HepG2 (cell line): Measurements from ENCODE around the gene ZNF101. TPM values are rescaled to one million over a fixed set of nuclear protein-coding genes. Genes with fewer than 3 reads are reported as not detected.

Experiments used
- ATAC-seq: fragments of 200-7000 bp; cut with Tn5 transposase; 3 replicates; pipeline ENCODE4 v1.9.1; 2020; ENCODE audit warnings: mild to moderate bottlenecking, moderate library complexity
- BruUV-seq: library from RNA; stranded (reverse); fragments of 400-500 nt; replicated peaks from 2 replicates; lab custom pipeline; 2021; lab: Mats Ljungman, UMichigan
- CTCF ChIA-PET: fragments of 300-600 bp; formaldehyde crosslinking; extraction: SDS; loops from one replicate; lab custom pipeline; 2021; ENCODE audit warnings: low total read pairs, inconsistent platforms, low intra/inter-chr PET ratio; lab: Yijun Ruan, JAX
- POLR2A ChIA-PET: fragments of 350-600 bp; sonication (Branson Sonifier 250); formaldehyde crosslinking; loops from one replicate; lab custom pipeline; 2020; ENCODE audit warnings: antibody characterized with exemption, inconsistent platforms; lab: Yijun Ruan, JAX
- DNase-seq: peaks from one replicate; pipeline ENCODE4 v3.0.0-alpha.2; 2015; ENCODE audit warnings: low spot score
- FAIRE-seq: peaks from 3 replicates; lab custom pipeline; 2011; peaks lifted over from hg19 to GRCh38; lab: Jason Lieb, UNC
- H2AFZ ChIP-seq: one replicate; pipeline ENCODE4 v1.6.1; 2011; ENCODE audit warnings: low read length, inconsistent platforms
- H3K27ac ChIP-seq: fragments of 300-600 bp; 3 replicates; pipeline ENCODE4 v1.8.0; 2011; ENCODE audit warnings: mixed run types, mild to moderate bottlenecking, mixed read lengths, low read length, inconsistent platforms; ENCODE audit not compliant: insufficient read depth; ENCODE audit errors: extremely low read length
- H3K27me3 ChIP-seq, 2 experiments: fragments of 200-600 bp in 1 of 2; 2 replicates in 1 of 2; 3 replicates in 1 of 2; pipeline versions ENCODE4 v1.6.0 to v1.8.0; 2011; ENCODE audit warnings: low read length in 2 of 2, mild to moderate bottlenecking in 2 of 2, moderate library complexity in 2 of 2, inconsistent platforms in 1 of 2; ENCODE audit not compliant: insufficient read depth in 2 of 2, control insufficient read depth in 1 of 2
- H3K36me3 ChIP-seq, 2 experiments: fragments of 200-600 bp in 1 of 2; replicated peaks in 1 of 2; 2 replicates in 1 of 2; 3 replicates in 1 of 2; pipeline versions ENCODE4 v1.5.1 to v1.8.0; 2011; ENCODE audit warnings: low read length in 2 of 2, inconsistent platforms in 1 of 2; ENCODE audit not compliant: insufficient read depth in 2 of 2, control insufficient read depth in 1 of 2
- H3K4me1 ChIP-seq: 2 replicates; pipeline ENCODE4 v1.5.1; 2012; ENCODE audit warnings: low read length, inconsistent platforms; ENCODE audit not compliant: insufficient read depth
- H3K4me2 ChIP-seq: 2 replicates; pipeline ENCODE4 v1.6.0; 2011; ENCODE audit warnings: low read depth, low read length, inconsistent platforms
- H3K4me3 ChIP-seq, 3 experiments: fragments of 200-600 bp in 1 of 3; sonication (generic), shearing (Covaris generic) in 1 of 3; replicated peaks in 1 of 3; 2 replicates each; pipeline ENCODE4 v1.5.1; 2011 to 2016; ENCODE audit warnings: low read length in 3 of 3, inconsistent platforms in 2 of 3, low read depth in 2 of 3, mild to moderate bottlenecking in 2 of 3, control low read depth in 1 of 3, mixed read lengths in 1 of 3; ENCODE audit not compliant: insufficient read depth in 1 of 3
- H3K79me2 ChIP-seq: one replicate; pipeline ENCODE4 v1.6.1; 2011; ENCODE audit warnings: low read length, inconsistent platforms; ENCODE audit not compliant: insufficient read depth
- H3K9ac ChIP-seq: 2 replicates; pipeline ENCODE4 v1.6.0; 2011; ENCODE audit warnings: mild to moderate bottlenecking, low read depth, low read length, inconsistent platforms; ENCODE audit not compliant: insufficient read depth
- H3K9me3 ChIP-seq: 2 replicates; pipeline ENCODE4 v1.5.1; 2012; ENCODE audit warnings: mild to moderate bottlenecking, low read length
- H4K20me1 ChIP-seq: 2 replicates; pipeline ENCODE4 v1.6.0; 2011; ENCODE audit warnings: inconsistent platforms, mild to moderate bottlenecking, low read length, moderate library complexity; ENCODE audit not compliant: insufficient read depth
- FLYWCH1 ChIP-seq: sonication (generic); formaldehyde crosslinking; IDR thresholded peaks from 2 replicates; pipeline ENCODE4 v1.8.1; 2023; ENCODE audit warnings: mild to moderate bottlenecking, missing genetic modification reagents
- TBL1XR1 ChIP-seq: fragments of 150-350 bp; IDR thresholded peaks from 2 replicates; pipeline ENCODE4 v1.6.1; 2014; ENCODE audit warnings: borderline replicate concordance, low read length; ENCODE audit not compliant: partially characterized antibody
- THAP11 ChIP-seq: IDR thresholded peaks from 2 replicates; pipeline ENCODE4 v1.6.1; 2016; ENCODE audit warnings: missing biosample characterization, missing genetic modification reagents
- ZNF224 ChIP-seq: sonication (generic); formaldehyde crosslinking; IDR thresholded peaks from 2 replicates; pipeline ENCODE4 v1.5.0; 2020; ENCODE audit warnings: mild to moderate bottlenecking, missing genetic modification reagents
- ZNF251 ChIP-seq: sonication (generic); formaldehyde crosslinking; IDR thresholded peaks from 2 replicates; pipeline ENCODE4 v1.9.0; 2021; ENCODE audit warnings: mild to moderate bottlenecking, missing genetic modification reagents
- ZNF460 ChIP-seq: sonication (generic); formaldehyde crosslinking; IDR thresholded peaks from 2 replicates; pipeline ENCODE4 v1.5.1; 2020; ENCODE audit warnings: missing genetic modification reagents, mild to moderate bottlenecking, borderline replicate concordance
- WGBS: methylation state at CpG from one replicate; pipeline ENCODE4 v1.1.6; 2017; ENCODE audit warnings: low lambda C conversion rate; 5-methylcytosine and 5-hydroxymethylcytosine counted together
- in situ Hi-C: cut with HindIII; loops from 2 replicates; pipeline ENCODE4 v1.10.0; 2017; ENCODE audit warnings: low pct_unique_long_range_greater_than_20kb; ENCODE audit not compliant: extremely low pct_ligation_motif_present
- intact Hi-C: fragments of 100-400 bp; cut with micrococcal nuclease; formaldehyde crosslinking; loops from one replicate; pipeline ENCODE4 v1.10.0; 2022; ENCODE audit not compliant: unreplicated experiment
- polyA plus RNA-seq, 8 experiments: library from polyadenylated mRNA; depleted of rRNA in 3 of 8; stranded (reverse) in 7 of 8; unstranded in 1 of 8; fragments of >200 nt; fragmentation: Illumina TruSeq in 4 of 8; extraction: Trizol in 4 of 8; gene quantifications; 2 replicates each; pipeline versions ENCODE4 v1.2.1 to v1.2.3, GENCODE V29; 2011 to 2016; ENCODE audit warnings: low read depth in 4 of 8, missing spikeins in 1 of 8, mixed read lengths in 1 of 8; ENCODE audit not compliant: insufficient read depth in 1 of 8
- total RNA-seq, 5 experiments: library from RNA; depleted of rRNA; stranded (reverse); fragments of >200 nt; fragmentation: Illumina TruSeq; extraction: Trizol; gene quantifications; 2 replicates each; pipeline ENCODE4 v1.2.3, GENCODE V29; 2016; ENCODE audit warnings: low read depth in 1 of 5
- TF ChIP-seq, protein P1 (sequence below): sonication (generic); formaldehyde crosslinking; IDR thresholded peaks from 2 replicates; pipeline ENCODE4 v1.4.0; 2020; ENCODE audit warnings: missing genetic modification reagents, borderline replicate concordance
- TF ChIP-seq, protein P2 (sequence below): sonication (generic); formaldehyde crosslinking; IDR thresholded peaks from 2 replicates; pipeline ENCODE4 v1.5.0; 2020; ENCODE audit warnings: mild to moderate bottlenecking, missing genetic modification reagents, borderline replicate concordance

Gene ZNF101
- total and polyA plus RNA-seq, 2 of the 13 experiments (the other 11 are each of a cell fraction or from before 2014, with no cell fraction given), result 12.9 to 28.9 TPM

DNA sequence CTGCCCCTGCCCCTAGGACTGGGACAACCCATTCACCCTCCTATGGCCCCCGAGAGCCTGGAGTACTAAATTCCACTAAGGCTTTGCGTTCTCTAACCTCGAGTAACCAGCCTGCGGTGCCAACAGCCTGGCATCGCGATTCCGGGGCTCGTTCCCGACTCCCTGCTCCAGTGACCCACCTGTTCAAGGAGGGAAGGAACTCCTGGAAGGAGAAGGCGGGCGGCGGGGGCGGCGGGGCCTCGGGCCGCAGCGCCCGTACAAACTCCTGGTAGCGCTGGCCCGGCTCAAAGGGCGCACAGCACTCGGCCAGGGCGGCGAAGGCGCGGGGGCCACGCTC is 31.5 kb upstream of the ZNF101 start:
- BruUV-seq, result no TSS peak
- Histone ChIP-seq H3K79me2 (no peaks in the 10 kb centered on the region), H3K4me3 (no peak overlapping the region), H3K4me1 (no peaks in the 10 kb centered on the region), H4K20me1 (no peaks in the 10 kb centered on the region), H3K27ac (no peak overlapping the region), H3K36me3 (no peaks in the 10 kb centered on the region), H3K9me3 (no peaks in the 10 kb centered on the region), H2AFZ (no peak overlapping the region), H3K4me2 (no peak overlapping the region), H3K27me3 (no peaks in the 10 kb centered on the region), H3K9ac (no peak overlapping the region)
- in situ Hi-C loops, result no loop called here
- TF ChIP-seq TBL1XR1, result no peak
- WGBS, result 98% methylated on average over 27 of the region's 27 CpGs
- CTCF ChIA-PET, result no interaction called here
- no peak for FAIRE-seq
- ATAC-seq, result no peak
- POLR2A ChIA-PET, result no interaction called here
- DNase-seq, result no peak
- intact Hi-C loops, result no loop called here

DNA sequence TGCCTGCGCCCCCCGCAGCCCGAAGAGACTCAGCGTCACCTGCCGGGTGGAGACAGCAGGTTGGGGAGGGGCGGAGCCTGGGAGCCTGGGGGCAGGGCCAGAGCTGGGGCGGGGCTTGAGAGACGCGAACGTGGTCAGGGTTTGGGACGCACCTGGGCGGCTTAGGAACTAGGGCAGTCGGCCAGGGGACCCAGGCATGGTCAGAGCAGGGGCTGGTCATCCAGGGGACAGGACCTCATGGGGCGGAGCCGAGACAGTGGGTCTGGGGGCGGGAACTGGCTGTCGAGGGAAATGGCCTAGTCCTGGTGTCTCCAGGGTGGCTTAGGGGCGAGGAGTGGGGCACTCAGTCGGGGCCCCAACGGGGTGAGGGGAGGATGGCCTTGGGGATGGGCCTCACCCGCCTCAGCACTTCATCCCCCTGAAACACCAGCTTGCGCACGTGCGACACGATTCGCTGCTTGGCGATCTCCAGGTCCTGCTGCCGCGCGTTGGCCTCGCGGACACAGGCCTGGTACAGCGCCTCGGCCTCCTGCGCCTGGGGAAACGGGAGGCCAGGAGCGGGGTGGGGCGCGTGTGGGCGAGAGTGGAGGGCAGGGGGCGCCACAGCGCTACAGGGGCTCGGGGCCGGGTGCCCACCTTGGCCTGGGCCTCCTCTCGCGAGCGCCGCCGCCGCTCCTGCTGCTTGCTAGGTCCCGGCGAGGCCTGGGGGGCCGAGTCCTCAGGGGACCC is 31.0 kb upstream of the ZNF101 start:
- Histone ChIP-seq H3K27me3 (no peaks in the 10 kb centered on the region), H3K4me3 (no peak overlapping the region), H3K79me2 (no peaks in the 10 kb centered on the region), H4K20me1 (no peaks in the 10 kb centered on the region), H3K4me1 (no peaks in the 10 kb centered on the region), H3K36me3 (no peaks in the 10 kb centered on the region), H3K9ac (no peak overlapping the region), H3K9me3 (no peaks in the 10 kb centered on the region), H3K27ac (no peak overlapping the region), H2AFZ (no peak overlapping the region), H3K4me2 (no peak overlapping the region)
- ChIA-PET CTCF (no interaction called here), POLR2A (no interaction called here)
- DNase-seq, result no peak
- intact Hi-C loops (no loop called here), in situ Hi-C loops (no loop called here)
- no peak for ATAC-seq
- no peak for FAIRE-seq
- BruUV-seq, result no TSS peak
- WGBS, result 95% methylated on average over 46 of the region's 53 CpGs
- TF ChIP-seq FLYWCH1, result no peak
- no peak for TF ChIP-seq ZNF224 (CRISPR knock-in tag)
- TF ChIP-seq, protein P1, sequence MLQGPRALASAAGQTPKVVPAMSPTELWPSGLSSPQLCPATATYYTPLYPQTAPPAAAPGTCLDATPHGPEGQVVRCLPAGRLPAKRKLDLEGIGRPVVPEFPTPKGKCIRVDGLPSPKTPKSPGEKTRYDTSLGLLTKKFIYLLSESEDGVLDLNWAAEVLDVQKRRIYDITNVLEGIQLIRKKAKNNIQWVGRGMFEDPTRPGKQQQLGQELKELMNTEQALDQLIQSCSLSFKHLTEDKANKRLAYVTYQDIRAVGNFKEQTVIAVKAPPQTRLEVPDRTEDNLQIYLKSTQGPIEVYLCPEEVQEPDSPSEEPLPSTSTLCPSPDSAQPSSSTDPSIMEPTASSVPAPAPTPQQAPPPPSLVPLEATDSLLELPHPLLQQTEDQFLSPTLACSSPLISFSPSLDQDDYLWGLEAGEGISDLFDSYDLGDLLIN (CRISPR knock-in tag), result no peak
- TF ChIP-seq, protein P2, sequence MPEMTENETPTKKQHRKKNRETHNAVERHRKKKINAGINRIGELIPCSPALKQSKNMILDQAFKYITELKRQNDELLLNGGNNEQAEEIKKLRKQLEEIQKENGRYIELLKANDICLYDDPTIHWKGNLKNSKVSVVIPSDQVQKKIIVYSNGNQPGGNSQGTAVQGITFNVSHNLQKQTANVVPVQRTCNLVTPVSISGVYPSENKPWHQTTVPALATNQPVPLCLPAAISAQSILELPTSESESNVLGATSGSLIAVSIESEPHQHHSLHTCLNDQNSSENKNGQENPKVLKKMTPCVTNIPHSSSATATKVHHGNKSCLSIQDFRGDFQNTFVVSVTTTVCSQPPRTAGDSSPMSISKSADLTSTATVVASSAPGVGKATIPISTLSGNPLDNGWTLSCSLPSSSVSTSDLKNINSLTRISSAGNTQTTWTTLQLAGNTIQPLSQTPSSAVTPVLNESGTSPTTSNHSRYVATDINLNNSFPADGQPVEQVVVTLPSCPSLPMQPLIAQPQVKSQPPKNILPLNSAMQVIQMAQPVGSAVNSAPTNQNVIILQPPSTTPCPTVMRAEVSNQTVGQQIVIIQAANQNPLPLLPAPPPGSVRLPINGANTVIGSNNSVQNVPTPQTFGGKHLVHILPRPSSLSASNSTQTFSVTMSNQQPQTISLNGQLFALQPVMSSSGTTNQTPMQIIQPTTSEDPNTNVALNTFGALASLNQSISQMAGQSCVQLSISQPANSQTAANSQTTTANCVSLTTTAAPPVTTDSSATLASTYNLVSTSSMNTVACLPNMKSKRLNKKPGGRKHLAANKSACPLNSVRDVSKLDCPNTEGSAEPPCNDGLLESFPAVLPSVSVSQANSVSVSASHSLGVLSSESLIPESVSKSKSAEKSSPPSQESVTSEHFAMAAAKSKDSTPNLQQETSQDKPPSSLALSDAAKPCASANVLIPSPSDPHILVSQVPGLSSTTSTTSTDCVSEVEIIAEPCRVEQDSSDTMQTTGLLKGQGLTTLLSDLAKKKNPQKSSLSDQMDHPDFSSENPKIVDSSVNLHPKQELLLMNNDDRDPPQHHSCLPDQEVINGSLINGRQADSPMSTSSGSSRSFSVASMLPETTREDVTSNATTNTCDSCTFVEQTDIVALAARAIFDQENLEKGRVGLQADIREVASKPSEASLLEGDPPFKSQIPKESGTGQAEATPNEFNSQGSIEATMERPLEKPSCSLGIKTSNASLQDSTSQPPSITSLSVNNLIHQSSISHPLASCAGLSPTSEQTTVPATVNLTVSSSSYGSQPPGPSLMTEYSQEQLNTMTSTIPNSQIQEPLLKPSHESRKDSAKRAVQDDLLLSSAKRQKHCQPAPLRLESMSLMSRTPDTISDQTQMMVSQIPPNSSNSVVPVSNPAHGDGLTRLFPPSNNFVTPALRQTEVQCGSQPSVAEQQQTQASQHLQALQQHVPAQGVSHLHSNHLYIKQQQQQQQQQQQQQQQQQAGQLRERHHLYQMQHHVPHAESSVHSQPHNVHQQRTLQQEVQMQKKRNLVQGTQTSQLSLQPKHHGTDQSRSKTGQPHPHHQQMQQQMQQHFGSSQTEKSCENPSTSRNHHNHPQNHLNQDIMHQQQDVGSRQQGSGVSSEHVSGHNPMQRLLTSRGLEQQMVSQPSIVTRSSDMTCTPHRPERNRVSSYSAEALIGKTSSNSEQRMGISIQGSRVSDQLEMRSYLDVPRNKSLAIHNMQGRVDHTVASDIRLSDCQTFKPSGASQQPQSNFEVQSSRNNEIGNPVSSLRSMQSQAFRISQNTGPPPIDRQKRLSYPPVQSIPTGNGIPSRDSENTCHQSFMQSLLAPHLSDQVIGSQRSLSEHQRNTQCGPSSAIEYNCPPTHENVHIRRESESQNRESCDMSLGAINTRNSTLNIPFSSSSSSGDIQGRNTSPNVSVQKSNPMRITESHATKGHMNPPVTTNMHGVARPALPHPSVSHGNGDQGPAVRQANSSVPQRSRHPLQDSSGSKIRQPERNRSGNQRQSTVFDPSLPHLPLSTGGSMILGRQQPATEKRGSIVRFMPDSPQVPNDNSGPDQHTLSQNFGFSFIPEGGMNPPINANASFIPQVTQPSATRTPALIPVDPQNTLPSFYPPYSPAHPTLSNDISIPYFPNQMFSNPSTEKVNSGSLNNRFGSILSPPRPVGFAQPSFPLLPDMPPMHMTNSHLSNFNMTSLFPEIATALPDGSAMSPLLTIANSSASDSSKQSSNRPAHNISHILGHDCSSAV, result no peak
- no peak for TF ChIP-seq THAP11 (CRISPR knock-in tag)
- no peak for TF ChIP-seq ZNF251
- no peak for TF ChIP-seq ZNF460
